Adipose tissue (tissue), 3 donors: ENCODE measurements around the gene ADCY5. TPM values are rescaled to one million over a fixed set of nuclear protein-coding genes. Genes with fewer than 3 reads are reported as not detected.

Experiments
- H3K27ac ChIP-seq: one replicate; pipeline ENCODE4 v1.5.1; 2013; ENCODE audit warnings: low read depth, low read length
- WGBS, 3 donors: extraction: QIAGEN DNeasy Blood & Tissue Kit; methylation state at CpG; one replicate each; pipeline ENCODE4 v1.1.7; 2013; 5-methylcytosine and 5-hydroxymethylcytosine counted together
- polyA plus RNA-seq, 3 donors: library from polyadenylated mRNA; stranded (reverse); fragments of 200-250 nt; gene quantifications; one replicate each; pipeline ENCODE4 v1.2.3, GENCODE V29; 2013
- donor health status: healthy with polysubstance abuse.
- donor health status: Bipolar disorder and iron deficiency.
- donor health status: healthy.

ADCY5 gene
- polyA plus RNA-seq, 3 donors, result 6.0 to 76.1 (median 8.0) TPM

DNA sequence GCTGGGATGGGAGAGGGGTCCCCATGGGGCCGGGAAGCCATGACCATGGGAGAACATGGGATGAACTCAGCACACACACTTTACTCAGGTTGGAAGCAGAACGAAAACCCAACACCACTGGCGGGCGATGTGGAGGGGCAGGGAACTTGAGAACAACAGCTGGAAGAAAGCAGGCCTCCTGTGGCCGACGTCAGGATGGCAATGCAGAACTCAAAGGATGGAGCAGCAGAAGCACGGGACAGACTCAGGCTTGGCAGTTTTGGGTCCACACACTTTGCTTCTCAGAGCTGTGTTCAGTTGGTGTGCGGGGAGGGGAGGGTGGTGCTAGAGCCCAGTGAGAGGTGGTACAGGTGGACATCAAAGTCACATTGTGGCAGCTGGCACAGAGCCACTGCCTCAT lies 166.4 kb downstream of the ADCY5 start:
- WGBS, 3 donors, result 82 to 84% (median 84%) methylated on average over 8 of the region's 8 CpGs
- H3K27ac ChIP-seq, result no peak overlapping the region

DNA sequence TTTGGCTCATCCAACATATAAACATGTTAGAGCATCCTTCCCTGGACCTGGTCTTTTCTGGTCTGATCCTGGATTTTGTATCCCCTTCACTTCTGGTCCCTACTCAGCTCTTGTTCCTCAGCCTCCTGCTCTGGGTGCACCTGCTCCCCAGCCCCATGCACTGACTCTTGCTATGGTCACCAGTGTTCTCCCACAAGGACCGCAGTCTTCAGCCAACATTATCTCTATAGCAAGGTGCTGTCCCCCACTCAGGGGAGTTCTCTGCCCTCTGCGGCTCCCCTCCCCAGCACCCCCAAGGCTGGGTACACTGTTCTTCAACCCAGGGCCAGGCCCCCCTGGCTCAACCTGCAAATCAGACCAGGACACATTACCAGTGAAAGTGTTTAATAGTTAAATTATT lies 167.0 kb downstream of the ADCY5 start:
- 94 to 97% (median 96%) methylated on average over 2 of the region's 2 CpGs for WGBS, 3 donors

DNA sequence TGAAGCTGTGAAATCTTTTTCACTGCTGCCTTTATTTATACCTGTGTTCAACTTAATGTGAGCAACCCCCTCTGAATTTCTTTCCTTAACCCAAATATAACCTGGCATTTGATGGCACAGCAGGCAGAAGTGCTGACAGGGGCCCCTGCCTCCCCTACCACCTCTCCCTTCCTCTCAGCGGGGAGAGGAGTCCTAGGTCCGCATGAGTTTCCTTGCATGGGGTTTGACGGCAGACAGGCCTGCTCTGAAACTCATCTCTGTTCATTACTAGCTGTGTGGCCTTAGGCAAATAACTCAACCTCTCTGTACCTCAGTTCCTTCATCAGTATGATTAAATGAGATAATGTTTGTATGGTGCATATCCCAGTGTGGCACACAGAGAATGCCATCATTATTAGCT lies 167.5 kb downstream of the ADCY5 start:
- no peak overlapping the region for H3K27ac ChIP-seq
- WGBS, 3 donors, result 86 to 92% (median 86%) methylated on average over 3 of the region's 3 CpGs

More for the DNA sequence above, 167.0 kb downstream of the ADCY5 start:
- no peak overlapping the region for H3K27ac ChIP-seq

DNA sequence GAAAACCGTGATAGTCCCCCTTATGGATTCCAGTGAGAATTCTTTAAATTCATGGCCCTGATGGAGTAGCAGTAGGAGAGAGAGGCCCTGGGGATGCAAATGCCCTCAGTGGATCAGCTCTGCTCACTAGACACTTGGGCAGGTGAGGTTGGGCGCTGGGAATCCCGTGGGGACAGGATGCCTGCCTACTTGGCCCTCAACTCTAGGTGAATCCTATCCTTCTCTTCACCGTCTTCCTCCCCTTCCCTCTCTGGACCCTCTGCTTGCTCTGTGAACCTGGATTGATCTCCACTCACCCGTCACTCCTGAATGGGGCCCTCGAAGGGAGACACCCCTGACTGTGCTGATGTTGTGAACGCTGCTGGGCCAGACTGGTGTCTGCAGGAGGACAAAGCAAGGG lies 169.8 kb downstream of the ADCY5 start:
- H3K27ac ChIP-seq, result no peak overlapping the region
- 70 to 85% (median 71%) methylated on average over 7 of the region's 7 CpGs for WGBS, 3 donors

DNA sequence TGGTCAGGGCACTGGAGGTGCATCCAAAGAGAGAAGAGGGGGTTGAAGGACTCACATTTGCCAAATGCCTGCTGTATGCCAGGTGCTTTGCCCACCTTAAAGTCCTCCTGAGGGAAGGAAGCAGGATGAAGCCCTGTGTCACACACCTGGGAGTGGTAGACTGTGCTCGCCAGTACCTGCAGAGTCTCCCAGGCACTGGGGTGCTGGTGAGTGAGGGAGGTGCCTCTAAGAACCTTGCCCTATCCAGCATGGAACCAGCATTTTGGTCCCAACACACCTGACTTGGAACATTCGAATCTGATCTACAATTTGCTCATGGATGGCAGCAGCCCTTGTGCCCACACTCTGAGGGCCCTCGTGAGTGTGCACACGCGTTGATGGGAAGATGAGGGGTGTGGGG lies 170.4 kb downstream of the ADCY5 start:
- 84 to 89% (median 88%) methylated on average over 5 of the region's 5 CpGs for WGBS, 3 donors
- H3K27ac ChIP-seq, result no peak overlapping the region

DNA sequence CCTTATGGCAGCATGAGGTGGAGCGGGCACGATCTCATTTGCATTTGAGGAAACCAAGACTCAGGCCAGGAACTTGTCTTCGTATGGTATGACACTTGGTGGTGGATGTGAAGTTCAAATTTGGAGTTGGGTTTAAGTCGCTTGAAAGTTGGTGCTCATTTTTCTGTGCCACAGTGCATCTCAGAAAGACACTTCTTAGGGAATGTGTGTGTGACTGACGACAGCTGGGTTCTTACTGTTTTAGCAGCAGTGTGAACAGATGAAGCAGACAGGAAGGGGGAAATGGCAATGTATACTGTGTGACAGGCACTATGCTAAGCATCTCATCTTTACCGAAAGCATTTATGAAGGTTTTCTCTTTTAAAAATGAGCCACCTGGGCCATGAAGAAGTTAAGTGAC lies 171.8 kb downstream of the ADCY5 start:
- 86 to 91% (median 87%) methylated on average over 6 of the region's 6 CpGs for WGBS, 3 donors
- H3K27ac ChIP-seq, result no peak overlapping the region

DNA sequence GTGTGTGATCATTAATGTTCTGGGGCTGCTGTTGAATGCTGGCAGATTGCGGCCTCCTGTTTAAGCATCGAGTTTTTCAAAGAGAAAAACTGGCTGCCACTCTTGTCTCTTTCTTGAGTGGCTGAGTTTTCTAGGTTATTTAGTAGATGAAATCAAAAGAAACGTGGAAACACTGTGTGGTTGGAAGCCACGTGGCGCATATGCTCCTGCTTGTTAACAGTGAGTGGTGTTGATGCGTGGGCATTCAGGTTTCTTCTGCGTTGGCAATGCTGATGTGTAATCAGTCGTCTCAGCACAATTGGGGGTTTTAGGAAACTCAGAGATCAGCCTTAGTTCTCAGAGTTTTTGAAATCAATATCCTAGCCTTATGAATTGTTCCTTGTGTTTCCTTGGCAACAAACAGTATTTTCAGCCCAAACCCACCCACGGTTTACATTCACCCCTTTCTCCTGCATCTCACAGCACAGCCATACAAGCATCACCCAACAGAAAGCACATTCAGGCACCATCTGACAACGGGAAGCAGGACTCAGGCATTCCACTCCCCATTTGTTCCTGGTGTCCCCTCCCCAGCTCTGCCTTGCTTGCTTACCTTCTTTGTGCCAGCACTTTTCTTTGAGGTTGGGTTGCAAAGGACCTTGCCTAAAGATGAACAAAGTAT lies 172.4 kb downstream of the ADCY5 start:
- WGBS, 3 donors, result 83 to 87% (median 83%) methylated on average over 10 of the region's 10 CpGs
- H3K27ac ChIP-seq, result no peak overlapping the region

DNA sequence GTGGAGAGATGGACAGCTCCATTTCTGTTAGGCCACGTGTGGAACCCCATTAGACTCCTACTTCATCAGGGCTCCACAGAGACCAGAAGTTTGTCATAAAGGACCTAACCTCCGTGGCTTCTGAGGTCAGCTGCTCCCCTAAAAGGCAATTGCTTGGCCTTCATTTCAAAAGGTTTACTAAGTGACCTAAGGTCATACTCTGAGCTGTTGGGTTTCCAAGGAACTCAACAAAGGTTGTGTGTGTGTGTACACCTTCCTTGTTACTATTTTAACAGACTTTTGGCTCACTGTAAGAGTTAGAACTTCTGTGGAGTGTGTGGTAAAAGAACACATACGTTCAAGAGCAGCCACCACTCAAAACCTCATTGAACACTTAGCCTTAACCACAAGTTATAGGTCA lies 173.2 kb downstream of the ADCY5 start:
- WGBS, 3 donors, result 75 to 82% (median 77%) methylated on average over 3 of the region's 3 CpGs

DNA sequence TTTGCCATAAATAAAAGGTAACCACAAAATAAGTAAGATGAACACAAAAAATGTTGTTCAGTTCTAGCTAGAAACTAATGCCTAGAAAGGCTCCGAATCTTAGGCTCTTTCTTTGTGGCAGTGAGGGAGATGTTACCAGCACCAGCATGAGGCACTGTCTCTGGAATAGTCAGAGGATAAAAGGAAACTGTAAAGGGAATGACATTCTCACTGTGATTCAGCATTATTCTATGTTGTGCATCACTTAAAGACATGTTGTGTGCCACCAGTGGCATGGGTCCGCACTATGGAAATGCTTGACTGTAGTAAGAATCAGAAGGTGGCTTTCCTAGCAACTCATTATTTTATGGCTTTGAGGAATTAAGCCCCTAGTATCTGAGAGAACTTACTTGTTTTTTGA lies 176.3 kb downstream of the ADCY5 start:
- WGBS, 3 donors, result 96 to 100% (median 99%) methylated on average over 2 of the region's 2 CpGs
- H3K27ac ChIP-seq, result no peak overlapping the region

More for the DNA sequence above, 173.2 kb downstream of the ADCY5 start:
- no peak overlapping the region for H3K27ac ChIP-seq

DNA sequence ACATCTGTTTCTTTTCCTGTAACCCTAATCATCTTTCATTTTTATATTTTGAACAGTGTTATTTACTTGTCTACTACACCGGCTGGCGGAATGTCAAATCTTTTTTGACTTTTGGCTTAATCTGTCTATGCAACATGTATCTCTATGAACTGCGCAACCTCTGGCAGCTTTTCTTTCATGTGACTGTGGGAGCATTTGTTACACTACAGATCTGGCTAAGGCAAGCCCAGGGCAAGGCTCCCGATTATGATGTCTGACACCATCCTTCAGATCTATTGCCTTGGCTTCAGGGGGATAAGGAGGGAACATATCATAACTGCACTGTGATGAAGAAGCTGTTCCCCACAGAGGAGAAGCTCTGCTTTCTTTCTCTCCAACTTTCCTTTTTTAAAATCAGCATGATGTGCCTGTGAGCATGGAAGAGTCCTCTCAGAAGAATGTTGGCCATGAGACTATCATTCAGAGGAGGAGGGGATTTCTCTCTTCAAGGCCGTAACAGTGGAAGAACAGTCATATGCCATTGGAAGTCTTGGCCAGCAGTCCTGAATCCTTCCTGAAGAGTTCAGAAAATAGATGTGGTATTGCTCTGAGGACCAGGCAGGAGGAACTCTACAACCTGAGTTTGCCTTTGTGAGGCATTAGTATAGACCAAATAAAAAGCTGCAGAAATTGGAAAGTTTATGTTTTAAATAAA lies 177.3 kb downstream of the ADCY5 start:
- no peak overlapping the region for H3K27ac ChIP-seq
- WGBS, 3 donors, result 55 to 58% (median 55%) methylated on average over 5 of the region's 5 CpGs

DNA sequence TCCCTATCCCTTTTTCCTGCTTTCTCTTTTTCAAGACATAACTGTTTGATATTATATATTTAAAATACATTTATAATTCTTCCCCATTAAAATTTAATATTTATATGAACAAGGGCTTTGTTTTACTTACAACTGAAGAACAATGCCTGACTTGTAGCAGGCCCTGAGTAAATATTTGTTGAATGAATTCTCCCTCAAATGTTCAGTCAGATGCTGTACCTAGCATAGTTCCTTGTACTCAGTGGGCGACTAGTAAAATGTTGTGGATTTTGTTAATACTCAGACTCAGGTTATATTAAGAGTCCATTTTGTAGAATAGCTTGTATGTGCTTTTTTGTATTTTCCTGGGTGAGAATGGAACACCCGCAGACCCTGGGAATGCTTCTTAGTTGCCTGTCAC lies 178.1 kb downstream of the ADCY5 start:
- WGBS, 3 donors, result 77 to 86% (median 80%) methylated on average over 2 of the region's 2 CpGs
- no peak overlapping the region for H3K27ac ChIP-seq

DNA sequence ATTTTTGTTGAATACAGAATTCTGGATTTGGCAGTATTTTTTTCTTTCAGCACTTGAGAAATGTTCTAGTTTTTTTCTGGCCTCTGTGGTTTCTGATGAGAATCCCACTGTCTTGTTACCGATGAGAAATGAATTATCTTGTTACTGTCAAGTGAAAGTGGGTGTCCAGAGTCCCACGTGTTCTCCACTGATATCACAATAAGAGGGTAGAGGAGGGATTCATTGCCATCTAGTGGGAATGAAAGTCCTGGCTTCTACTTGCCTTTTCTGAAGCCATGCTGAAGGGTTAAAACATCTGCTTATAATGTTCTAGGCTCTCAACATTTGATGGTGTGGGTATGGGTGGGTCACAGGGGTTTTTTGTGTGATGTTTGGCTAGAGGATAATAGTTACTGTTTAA lies 181.1 kb downstream of the ADCY5 start:
- 70 to 87% (median 73%) methylated on average over 2 of the region's 2 CpGs for WGBS, 3 donors
- H3K27ac ChIP-seq, result no peak overlapping the region

DNA sequence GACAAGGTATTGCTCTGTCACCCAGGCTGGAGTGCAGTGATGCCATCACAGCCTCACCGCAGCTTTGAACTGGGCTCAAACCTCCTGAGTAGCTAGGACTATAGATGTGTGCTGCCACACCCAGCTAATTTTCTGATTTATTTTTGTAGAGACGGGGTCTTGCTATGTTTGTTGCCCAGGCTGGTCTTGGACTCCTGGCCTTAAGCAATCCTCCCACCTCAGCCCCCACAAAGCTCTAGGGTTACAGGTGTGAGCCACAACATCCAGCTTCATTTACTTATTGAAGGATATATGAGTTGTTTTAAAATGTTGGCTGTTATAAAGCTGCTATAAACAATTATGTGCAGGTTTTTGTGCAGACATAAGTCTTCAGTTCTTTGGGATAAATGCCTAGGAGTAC lies 184.9 kb downstream of the ADCY5 start:
- H3K27ac ChIP-seq, result no peak overlapping the region
- WGBS, 3 donors, result 93 to 95% (median 94%) methylated on average over 2 of the region's 2 CpGs

DNA sequence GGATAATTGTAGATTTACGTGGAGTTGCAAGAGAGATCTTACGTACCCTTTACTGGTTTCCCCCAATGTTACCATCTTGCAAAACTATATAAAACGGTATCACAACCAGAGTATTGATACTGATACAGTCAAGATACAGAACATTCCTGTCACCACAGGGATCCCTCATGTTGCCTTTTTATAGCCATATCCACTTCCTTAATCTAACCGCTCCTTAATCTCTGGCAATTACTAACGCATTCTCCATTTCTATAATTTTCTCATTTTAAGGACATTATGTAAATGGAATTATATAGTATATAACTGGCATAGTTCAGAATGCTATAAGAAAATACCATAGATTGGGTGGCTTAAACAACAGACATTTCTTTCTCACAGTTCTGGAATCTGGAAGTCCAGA lies 186.0 kb downstream of the ADCY5 start:
- H3K27ac ChIP-seq, result no peak overlapping the region
- 85 to 99% (median 85%) methylated on average over 5 of the region's 5 CpGs for WGBS, 3 donors

DNA sequence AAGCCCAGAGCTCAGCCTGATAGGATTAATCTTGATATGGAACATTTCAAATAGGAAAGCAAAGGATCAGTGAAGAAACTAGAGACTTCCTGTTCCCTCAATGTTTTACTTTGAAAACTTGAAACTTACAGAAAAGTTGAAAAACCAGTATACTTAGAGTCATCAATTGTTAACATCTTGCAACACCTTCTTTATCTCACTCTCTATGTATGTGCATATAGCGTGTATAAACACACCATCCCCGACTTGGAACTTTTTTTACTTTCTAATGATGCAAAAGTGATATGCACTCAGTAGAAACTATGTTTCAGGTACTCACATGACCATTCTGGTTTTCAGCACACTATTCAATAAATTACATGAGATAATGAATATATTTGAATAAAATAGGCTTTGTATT lies 186.7 kb downstream of the ADCY5 start:
- no peak overlapping the region for H3K27ac ChIP-seq
- 77 to 94% (median 93%) methylated on average over 2 of the region's 2 CpGs for WGBS, 3 donors

DNA sequence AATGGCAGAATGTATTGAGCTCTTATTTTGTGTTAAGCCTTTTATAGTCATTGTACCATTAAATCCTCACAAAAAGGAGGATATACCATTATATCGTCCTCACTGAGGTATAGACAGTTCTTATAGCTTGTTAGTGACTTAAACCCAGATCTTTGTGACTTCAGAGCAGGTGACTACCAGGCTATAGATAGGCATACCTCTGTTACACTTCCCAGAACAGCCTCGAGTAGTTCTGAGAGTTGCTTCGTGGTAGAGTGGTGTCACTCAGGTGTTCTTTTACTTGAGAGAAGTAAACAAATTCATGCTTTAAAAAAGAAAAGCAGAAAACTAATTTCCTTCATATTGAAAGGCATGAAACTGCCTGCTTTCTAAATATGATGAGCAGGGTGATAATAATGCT lies 187.2 kb downstream of the ADCY5 start:
- WGBS, 3 donors, result 84 to 92% (median 92%) methylated on average over 3 of the region's 3 CpGs
- H3K27ac ChIP-seq, result no peak overlapping the region

DNA sequence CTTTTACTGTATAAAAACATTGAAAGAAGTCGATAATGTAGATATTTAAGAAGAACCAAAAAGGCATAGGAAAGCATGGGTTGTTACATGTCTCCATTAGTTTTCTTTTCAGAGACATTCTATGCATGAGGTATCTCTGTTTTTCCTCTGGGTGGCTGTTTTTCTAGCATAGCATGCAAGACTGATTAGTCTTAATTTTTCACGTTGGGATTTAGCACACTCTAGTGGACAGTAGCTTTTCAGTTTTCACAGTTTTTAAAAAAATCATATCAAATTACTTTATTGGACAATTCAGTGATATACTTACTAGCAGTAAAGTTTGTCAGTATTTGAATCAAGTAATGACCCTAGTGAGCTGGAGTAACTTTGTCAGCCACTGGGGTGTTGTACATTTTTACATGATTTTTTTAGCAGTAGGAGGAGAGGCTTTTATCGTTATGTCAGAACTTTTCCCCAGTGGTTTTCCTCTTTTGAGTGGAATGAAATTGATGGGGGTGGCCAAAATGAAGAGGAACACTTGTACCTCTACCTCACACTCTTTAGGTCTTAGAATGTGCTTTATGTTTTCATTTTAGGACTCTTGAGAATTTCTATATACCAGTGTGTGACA lies 190.0 kb downstream of the ADCY5 start:
- WGBS, 3 donors, result 51 to 55% (median 52%) methylated on average over 3 of the region's 3 CpGs
- H3K27ac ChIP-seq, result no peak overlapping the region

DNA sequence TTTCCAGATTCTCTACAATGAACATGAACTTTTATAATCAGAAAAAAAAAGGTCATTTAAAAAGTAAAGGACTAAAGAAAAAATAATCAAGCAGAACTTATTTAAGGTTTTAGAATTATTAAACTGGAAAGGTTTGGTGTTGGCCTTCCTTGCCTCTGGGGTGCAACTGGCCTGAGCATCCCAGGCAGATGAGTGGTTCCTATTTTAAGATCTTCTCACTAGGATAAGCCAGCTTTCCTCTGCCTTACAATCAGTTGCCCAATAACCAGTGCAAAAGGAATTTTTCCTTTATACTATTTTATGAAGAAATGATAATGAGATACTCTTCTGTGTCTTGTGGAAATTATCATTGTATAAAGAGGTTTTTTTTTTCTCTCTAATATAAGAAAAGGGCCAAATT lies 190.5 kb downstream of the ADCY5 start:
- no peak overlapping the region for H3K27ac ChIP-seq

DNA sequence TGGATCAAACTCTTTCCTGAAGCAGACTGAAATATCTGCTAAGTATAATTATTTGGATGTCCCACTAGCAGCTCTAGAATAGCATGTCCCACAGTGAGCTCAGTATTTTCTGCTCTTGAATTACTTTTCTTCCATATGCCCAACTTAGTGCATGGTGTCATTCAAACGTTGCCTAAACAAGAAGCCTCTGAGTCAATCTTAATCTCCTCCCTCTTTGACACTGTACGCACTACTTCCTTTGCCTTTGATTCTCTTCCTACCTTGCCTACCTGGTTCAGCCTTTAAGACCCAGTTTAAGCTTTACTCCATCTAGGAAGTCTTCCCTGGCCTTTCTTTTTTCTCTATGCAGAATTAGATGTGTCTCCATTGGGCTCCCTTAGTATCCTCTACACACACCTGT lies 192.6 kb downstream of the ADCY5 start:
- H3K27ac ChIP-seq, result no peak overlapping the region
- whole genome bisulfite sequencing, 3 donors, result 68 to 88% (median 76%) methylated on average over 2 of the region's 2 CpGs

DNA sequence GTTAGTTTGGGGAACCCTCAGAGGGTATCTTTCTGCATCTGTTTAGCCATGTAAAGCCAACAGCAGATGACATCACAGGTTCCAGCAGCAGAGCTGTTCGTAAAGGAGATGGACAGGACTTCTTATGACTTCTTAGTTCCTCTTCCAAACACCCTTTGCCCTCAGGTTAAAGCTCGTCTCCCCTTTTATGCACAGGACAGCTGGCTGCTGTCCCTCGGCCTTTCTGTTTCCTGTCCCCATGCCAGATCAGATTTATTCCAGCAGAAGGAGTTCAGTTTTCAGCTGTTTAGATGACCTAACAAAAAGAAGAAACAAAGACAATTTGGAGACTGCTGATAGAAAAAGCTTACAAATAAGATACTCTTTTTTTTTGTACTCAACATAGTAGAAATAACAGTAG lies 202.0 kb downstream of the ADCY5 start:
- 39 to 50% (median 43%) methylated on average over 3 of the region's 3 CpGs for WGBS, 3 donors
- no peak overlapping the region for H3K27ac ChIP-seq
